NCI-H2196 (cell line): Measurements from ENCODE around the gene POLA2.
"Not testable (repeated sequence)": the region's sequence is repeated elsewhere in the genome, so short reads cannot be mapped to it uniquely, and the experiment has no call there.

Experiments
- DNase-seq: peaks from one replicate; lab custom pipeline; 2025; ENCODE audit not compliant: unreplicated experiment; lab: John Stamatoyannopoulos, UW

Gene POLA2, protein sequence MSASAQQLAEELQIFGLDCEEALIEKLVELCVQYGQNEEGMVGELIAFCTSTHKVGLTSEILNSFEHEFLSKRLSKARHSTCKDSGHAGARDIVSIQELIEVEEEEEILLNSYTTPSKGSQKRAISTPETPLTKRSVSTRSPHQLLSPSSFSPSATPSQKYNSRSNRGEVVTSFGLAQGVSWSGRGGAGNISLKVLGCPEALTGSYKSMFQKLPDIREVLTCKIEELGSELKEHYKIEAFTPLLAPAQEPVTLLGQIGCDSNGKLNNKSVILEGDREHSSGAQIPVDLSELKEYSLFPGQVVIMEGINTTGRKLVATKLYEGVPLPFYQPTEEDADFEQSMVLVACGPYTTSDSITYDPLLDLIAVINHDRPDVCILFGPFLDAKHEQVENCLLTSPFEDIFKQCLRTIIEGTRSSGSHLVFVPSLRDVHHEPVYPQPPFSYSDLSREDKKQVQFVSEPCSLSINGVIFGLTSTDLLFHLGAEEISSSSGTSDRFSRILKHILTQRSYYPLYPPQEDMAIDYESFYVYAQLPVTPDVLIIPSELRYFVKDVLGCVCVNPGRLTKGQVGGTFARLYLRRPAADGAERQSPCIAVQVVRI

DNA sequence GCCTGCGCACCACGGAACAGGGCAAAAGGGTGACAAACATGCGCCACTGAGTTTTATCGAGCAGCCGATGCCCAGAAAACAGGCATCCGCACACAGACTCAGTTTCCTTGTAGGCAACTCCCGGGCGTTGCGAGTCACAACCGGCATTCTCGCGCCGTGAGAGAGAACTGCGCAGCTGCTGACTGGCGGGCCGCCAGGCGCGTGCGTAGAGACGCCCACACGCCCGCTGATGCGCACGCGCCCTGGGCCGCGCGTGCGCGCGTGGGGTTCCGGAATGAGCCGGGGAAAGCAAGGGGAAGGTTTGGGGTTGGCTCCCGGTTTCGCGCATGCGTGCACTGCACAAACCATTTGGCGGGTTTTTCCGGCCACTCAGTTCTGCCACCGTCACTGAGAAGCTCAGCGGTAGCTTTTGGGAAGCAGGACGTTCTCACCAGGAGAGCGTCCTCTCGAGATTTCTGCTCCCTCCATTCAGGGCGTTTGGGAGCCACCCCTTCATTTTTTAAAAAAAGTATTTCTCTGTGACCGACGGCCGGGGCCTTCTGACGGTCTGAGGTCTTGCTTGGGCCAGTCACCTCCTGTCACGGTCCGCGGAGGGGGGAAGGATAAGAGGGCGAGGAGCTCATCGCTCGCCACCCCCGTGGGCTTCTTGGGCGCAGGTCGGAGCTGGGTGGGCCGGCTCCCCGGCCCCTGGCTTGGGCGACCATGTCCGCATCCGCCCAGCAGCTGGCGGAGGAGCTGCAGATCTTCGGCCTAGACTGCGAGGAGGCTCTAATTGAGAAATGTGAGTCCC, at the start of gene POLA2:
Gene POLA2, plus strand, starts transcription at position 372 of the 790 bp plus-strand sequence. Its CDS starts 331 bp downstream, at position 703.
- peak; percentile 99 for DNase-seq

DNA sequence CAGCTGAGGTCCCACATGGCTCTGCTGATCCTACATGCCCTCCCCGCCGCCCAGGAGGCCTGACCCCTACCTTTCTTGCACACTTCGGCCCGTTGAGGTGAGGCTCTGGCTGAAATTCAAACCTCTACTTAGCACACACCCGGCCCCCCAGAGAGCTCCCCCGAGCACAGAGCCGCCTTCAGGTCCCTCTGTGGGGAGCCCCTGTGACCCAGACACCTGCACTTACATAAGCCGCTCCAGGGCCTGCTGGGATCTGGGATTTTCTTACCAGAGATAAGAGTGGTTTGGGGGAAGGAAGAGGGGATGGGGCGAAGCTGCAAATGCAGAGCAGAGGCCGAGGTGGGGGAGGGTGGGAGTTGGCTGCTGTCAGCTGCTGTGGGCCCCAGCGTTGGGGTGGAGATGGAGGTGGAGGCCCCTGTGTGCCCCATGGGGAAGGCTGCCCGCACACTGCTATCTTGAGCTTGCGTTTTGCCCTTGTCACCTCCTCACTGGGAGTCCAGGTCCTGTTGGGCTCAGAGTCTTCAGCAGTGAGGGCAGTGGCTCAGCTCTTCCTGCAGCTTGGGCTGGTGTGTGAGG, 49.4 kb upstream of the POLA2 start:
- DNase-seq: no peak

DNA sequence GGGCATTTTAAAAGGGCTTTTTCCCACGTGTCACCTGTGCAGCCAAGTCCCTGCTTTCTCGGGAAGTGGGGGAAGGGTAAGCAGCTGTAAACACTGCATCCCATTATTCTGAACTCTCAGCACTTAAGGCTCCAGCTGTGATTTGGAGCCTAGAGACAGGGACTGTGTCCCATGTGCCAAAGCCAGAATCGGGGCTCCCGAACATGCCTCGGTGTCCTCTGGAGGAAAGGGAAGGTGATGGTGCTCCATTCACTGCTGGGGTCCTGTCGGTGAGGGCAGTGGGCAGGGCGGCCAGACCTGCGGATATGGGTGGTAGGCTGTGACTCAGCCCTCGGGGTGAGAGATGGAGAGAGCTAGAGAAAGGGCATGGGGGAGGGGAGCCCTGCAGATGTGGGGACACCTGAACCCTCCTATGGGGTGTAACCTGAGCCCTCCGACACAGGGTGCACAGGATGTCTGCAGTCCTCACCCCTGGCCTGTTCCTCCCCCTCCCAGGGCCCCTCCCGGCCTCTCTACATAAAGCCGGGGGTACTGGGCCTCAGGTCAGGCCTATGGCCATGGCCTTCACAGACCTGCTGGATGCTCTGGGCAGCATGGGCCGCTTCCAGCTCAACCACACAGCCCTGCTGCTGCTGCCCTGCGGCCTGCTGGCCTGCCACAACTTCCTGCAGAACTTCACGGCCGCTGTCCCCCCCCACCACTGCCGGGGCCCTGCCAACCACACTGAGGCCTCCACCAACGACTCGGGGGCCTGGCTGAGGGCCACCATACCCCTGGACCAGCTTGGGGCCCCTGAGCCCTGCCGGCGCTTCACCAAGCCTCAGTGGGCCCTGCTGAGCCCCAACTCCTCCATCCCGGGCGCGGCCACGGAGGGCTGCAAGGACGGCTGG, 48.2 kb upstream of the POLA2 start:
- DNase-seq: no peak

DNA sequence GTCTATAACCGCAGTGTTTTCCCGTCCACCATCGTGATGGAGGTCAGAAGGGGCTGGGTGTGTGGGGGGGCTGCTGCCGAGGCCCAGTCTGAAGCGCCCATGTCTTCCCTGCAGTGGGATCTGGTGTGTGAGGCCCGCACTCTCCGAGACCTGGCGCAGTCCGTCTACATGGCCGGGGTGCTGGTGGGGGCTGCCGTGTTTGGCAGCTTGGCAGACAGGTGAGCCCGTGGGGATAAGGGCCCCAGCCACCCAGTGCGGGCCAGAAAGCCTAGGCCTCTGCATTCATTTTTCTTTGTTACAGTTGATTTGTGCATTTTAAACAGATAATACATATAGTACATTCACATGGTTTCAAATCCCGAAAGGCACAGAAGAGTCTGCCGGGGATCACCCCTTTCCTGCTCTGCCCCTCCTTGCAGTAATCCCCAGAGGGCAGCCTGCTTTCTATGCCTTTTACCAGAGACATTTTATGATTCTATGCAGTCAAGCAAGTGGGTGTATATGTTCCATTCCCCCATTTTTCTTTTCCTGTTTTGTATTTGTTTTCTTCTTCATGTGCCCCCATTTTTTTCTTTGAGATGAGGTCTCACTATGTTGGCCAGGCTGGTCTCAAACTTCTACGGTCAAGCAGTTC, 47.4 kb upstream of the POLA2 start:
- no peak for DNase-seq

DNA sequence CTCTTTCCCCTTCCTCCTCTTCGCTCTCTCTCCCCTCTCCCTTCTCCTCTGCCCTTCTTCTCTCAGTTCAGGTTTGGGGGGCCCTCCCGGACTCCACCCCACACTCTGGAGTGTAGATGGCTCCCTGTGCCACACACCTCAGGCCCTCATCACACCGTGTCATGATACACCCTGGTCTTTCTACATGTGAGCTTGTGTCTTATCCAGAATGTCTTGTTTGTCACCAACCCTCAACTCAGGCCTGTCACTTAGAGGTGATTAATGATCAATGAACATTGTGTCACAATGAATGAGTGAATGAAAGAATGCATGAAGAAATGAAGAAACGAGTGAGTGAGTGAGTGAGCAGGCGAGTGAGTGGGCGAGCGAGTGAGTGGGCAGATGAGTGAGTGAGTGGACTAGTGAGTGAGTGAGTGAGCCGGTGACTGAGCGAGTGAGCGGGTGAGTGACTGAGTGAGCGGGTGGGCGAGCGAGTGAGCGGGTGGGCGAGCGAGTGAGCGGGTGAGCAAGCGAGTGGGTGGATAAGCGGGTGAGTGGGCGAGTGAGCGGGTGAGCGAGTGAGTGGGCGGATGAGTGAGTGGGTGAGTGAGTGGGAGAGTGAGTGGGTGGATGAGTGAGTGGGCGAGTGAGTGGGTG, 46.2 kb upstream of the POLA2 start:
- no peak for DNase-seq

DNA sequence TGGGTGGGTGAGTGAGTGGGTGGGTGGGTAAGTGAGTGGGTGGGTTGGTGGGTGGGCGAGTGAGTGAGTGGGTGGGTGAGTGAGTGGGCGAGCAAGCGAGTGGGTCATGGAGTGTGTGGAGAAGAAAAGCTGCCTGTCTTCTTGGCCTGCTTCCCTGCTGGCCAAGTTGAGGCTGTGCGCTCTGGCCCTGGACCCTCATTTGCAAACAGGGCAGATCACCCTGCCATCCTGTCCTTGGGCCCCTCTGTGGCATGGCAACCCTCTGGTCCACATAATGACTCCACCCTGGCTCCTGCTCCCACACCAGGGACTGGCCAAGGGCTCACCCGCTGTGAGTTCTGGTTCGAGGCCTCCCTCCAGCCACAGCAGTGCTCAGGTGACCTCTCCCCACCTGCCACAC, 44.9 kb upstream of the POLA2 start:
- DNase-seq: no peak

DNA sequence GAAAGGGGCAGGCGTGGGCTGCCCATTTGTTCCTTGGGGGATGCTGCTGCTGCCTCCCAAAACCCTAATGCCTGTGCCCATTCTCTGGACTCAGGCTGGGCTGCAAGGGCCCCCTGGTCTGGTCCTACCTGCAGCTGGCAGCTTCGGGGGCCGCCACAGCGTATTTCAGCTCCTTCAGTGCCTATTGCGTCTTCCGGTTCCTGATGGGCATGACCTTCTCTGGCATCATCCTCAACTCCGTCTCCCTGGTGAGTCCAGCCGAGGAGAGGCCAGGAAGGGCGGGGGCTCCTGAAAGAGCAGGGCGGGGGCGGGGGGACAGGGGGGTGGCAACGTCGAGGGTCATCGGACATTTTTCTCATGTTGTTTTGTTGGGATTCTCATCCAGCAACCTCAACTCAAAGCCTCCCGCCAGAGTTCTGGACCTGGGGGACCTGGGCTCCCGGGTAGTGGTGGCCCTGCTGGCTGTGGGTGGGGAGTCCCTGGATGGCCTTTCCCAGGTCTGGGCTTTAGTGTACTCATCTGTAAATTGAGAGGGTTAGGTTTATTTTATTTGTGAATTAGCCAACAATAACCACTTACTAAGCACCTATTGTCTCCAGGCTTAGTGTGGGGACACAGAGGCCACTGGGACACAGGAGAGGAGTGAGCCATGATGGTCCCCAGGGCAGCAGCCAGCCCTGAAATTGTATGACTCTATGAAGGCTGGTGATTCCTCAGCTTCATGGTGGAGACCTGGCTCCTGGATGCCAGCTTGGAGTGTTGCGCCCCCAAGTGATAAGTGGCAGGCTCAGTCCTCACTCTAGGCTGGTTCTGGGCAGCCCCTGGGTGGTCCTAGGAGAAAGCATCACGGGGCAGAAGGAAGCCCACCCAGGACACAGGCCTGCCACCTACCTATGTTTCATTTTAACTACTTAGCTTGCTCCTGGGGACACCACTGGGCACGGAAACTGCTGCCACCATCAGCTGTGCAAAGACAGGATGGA, 44.0 kb upstream of the POLA2 start:
- DNase-seq: no peak

DNA sequence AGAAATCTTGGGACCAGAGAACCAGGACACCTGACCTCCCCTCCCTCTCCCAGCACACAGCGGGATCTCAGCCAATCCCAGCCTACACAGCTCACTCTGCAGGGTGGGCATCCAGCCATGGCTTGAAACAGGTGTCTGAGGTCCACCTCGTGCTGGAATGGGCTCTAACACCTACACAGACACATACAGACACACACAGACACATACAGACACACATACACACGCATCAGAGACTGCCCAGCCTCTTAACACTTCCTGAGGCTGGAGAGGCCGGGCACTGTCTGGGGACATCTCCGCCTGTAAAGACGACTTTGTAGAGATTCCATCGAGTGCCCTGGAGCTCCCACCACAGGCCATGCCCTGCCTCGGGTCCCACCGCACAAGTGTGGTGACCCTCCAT, 43.3 kb upstream of the POLA2 start:
- DNase-seq: no peak

DNA sequence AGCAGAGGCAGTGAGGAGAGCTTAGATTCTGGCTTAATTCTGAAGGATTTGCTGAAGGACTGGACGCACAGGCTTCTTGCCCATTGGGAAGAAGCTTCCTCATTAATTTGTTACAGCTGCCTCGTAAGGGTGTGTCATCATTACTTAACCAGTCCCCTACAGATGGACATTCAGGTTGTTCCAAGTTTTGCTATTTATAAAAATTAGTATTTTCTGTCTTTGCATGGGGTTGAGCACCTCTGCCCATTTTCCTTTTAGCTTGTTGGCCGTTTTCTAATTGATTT, 41.9 kb upstream of the POLA2 start:
- no peak for DNase-seq

DNA sequence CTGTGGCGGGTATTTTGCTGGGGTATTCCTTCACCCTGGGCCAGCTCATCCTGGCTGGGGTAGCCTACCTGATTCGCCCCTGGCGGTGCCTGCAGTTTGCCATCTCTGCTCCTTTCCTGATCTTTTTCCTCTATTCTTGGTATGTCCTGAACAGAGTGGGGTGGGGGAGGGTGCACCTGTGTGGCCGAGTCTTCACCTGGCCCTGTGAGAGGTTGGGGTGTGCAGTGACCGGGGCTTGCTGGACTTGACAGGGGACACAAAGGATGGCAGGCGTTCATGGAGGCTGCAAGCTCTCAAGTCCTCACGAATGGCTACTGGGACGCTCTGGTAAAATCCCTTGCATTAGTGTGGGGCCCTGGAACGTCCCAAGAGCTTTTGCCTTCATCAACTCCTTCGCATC, 40.7 kb upstream of the POLA2 start:
- DNase-seq: no peak

DNA sequence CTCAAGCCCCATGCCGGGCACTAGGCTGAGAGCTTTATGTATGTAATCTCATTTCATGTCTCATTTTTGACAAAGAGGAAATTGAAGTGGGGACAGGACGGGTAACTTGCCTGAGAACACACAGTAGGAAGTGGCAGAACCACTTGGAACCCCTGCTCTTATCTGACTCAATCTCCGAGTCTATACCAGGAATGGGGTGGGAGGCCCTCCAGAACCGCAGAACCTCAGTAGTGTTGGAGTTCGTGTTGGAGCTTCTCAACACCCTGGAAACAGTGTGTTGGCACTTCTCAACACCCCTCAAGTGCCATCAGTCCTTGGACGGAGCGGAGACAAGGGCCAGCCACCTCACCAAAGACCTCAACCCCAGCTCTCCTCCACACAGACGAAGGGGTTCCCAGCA, 38.8 kb upstream of the POLA2 start:
- no peak for DNase-seq

DNA sequence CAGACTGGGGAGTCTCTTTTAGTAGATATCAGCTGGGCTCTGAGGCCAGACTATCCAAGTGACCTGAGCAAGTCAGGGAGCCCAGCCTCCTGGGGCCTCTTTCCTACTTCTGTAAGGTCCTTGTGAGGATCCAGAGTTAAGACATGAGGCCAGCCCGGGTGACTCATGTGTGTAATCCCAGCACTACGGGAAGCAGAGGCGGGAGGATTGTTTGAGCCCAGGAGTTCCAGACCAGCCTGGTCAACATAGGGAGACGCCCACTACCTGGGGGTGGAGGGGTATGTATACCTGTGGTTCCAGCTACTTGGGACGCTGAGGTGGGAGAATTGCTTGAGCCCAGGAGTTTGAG, 36.9 kb upstream of the POLA2 start:
- DNase-seq: no peak

DNA sequence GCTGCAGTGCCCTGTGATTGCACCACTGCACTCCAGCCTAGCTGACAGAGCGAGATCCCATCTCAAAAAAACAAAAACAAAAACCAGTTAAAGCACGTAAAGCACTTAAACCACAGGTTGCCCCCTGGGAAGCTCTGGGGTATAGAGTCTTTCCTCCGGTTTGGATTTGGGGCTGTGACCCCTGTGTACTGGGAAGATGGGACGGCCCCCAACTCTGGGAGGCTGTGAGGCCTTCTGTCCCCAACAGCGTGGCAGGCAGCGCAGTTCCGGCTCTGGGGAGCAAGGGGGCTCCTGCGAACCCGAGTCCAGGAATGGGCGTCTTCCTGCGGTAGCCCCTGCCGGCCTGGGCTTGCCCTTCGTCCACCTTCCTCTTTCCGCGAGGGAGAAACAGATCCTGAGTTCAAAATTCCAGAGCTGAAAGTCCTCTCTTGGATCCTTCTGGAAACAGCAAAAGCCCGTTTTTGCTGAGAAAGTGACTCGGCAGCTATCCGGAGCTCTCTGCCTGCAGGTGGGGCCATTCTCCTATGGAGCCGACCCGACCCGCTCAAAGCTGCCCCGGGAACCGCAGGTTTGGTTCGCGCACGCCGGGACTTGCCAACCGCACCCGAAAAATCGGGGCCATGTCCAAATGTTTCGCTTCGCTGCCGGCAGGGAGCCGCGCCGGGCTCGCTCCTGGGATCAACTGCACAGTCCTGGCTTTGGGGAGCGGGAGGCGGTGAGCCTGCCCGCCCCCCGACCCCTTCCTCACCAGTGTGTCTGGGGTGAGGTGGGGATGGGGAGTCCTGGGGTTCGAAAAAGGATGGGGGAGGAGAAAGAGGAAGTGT, 36.3 kb upstream of the POLA2 start:
- no peak for DNase-seq

DNA sequence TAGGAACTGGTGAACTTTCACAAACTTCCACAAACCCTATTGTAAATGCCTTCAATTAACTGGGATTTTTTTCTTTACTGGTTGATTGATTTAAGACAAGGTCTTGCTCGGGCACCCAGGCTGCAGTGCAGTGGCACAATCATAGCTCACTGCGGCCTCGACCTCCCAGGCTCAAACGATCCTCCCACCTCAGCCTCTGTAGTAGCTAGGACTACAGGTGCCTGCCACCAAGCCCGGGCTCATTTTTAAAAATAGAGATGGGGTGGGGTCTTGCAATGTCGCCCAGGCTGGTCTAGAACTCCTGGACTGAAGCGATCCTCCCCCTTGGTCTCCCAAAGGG, 35.7 kb upstream of the POLA2 start:
- no peak for DNase-seq

DNA sequence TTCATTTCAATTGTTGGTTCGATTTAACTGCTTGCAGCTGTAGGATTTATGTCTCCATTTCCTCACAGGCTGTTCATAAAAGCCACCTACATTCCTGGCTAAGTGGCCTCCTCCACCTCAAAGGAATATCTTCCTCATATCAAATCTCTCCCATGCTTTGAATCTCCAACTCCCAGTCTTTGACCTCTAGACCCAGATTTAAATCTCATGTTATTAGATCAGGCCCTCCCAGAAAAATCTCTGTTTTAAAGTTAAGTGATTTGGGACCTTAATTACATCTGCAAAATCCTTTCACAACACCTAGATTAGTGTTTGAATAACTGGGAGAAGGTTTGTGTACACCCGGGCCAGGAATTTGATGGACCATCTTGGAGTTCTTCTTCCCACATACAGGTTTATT, 33.9 kb upstream of the POLA2 start:
- no peak for DNase-seq

DNA sequence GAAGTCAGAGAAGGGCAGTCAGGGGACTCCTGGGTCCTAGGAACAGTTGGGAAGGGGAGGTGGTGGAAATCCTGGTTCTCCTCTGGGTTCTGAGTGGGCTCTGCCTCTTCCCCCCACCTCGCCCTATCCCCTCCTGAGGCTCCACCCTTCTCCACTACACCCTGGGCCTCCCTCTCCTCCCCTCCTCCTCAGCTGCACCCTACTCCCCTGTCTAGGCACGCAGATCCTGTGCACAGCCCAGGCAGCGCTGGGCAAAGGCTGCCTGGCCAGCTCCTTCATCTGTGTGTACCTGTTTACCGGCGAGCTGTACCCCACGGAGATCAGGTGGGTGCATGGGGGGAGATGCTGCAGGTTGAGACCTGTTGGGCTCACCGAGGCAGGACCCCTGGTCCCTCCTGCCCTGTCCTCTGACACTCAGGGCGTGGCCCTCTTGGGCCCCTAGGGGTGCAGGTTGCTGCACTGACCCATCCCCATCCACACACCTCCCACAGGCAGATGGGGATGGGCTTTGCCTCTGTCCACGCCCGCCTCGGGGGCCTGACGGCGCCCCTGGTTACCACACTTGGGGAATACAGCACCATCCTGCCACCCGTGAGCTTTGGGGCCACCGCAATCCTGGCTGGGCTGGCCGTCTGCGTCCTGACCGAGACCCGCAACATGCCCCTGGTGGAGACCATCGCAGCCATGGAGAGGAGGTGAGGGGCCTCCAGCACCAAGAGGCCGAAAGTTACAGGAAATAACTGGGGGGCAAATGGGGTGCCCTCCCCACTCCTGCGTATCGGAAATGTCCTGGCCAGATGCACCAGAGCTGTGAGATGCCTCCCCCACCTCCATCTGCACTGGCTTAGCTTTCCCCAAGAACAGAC, 25.3 kb upstream of the POLA2 start:
- DNase-seq: no peak

DNA sequence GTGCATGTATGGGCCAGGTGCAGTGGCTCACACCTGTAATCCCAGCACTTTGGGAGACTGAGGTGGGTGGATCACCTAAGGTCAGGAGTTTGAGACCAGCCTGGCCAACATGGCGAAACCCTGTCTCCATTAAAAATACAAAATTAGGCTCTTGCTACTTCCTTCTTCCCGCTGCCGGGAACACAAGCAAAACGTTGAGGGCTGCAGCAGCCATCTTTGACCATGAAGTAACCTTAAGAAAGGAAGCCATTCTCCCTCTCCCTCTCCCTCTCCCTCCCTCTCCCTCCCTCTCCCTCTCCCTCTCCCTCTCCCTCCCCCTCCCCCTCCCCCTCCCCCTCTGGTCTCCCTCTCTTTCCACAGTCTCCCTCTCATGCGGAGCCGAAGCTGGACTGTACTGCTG, 23.5 kb upstream of the POLA2 start:
- not testable (repeated sequence) for DNase-seq
